HG02970 (cell line): ENCODE measurements around the gene TSR2.
"Not testable (repeated sequence)": the region's sequence is repeated elsewhere in the genome, so short reads cannot be mapped to it uniquely, and the experiment has no call there.

Source experiments
- ATAC-seq: cut with Tn5 transposase; IDR thresholded peaks from one replicate; pipeline ENCODE4 v1.9.1; 2021; ENCODE audit warnings: mild to moderate bottlenecking, moderate library complexity, moderate number of reproducible peaks; ENCODE audit not compliant: unreplicated experiment, low FRiP score

TSR2 gene

GRCh38 chrX:54470054-54470760, 30.0 kb downstream of the TSR2 start:
- ATAC-seq, result no peak

GRCh38 chrX:54473993-54474859, 34.0 kb downstream of the TSR2 start:
- no peak for ATAC-seq

GRCh38 chrX:54479136-54480111, 39.2 kb downstream of the TSR2 start:
- ATAC-seq, result no peak

- ATAC-seq, result no peak
These were observed 42.8 kb downstream of the TSR2 start for GRCh38 chrX:54482839-54483593.

GRCh38 chrX:54483946-54484345, 43.7 kb downstream of the TSR2 start:
- no peak for ATAC-seq

- ATAC-seq, result no peak
These were observed 44.5 kb downstream of the TSR2 start for GRCh38 chrX:54484666-54485065.

GRCh38 chrX:54489819-54490218, 49.6 kb downstream of the TSR2 start:
- not testable (repeated sequence) for ATAC-seq

GRCh38 chrX:54492340-54492739, 52.1 kb downstream of the TSR2 start:
- ATAC-seq, result no peak

- ATAC-seq, result no peak
These were observed 54.2 kb downstream of the TSR2 start for GRCh38 chrX:54494166-54494988.
